ENCODE results near the gene IL12RB2. TPM values are rescaled to one million over a fixed set of nuclear protein-coding genes. Genes with fewer than 3 reads are reported as not detected.

IL12RB2 gene, protein sequence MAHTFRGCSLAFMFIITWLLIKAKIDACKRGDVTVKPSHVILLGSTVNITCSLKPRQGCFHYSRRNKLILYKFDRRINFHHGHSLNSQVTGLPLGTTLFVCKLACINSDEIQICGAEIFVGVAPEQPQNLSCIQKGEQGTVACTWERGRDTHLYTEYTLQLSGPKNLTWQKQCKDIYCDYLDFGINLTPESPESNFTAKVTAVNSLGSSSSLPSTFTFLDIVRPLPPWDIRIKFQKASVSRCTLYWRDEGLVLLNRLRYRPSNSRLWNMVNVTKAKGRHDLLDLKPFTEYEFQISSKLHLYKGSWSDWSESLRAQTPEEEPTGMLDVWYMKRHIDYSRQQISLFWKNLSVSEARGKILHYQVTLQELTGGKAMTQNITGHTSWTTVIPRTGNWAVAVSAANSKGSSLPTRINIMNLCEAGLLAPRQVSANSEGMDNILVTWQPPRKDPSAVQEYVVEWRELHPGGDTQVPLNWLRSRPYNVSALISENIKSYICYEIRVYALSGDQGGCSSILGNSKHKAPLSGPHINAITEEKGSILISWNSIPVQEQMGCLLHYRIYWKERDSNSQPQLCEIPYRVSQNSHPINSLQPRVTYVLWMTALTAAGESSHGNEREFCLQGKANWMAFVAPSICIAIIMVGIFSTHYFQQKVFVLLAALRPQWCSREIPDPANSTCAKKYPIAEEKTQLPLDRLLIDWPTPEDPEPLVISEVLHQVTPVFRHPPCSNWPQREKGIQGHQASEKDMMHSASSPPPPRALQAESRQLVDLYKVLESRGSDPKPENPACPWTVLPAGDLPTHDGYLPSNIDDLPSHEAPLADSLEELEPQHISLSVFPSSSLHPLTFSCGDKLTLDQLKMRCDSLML
- total RNA-seq, result 1 to 10 TPM; 1.3 to 3.3 TPM

DNA sequence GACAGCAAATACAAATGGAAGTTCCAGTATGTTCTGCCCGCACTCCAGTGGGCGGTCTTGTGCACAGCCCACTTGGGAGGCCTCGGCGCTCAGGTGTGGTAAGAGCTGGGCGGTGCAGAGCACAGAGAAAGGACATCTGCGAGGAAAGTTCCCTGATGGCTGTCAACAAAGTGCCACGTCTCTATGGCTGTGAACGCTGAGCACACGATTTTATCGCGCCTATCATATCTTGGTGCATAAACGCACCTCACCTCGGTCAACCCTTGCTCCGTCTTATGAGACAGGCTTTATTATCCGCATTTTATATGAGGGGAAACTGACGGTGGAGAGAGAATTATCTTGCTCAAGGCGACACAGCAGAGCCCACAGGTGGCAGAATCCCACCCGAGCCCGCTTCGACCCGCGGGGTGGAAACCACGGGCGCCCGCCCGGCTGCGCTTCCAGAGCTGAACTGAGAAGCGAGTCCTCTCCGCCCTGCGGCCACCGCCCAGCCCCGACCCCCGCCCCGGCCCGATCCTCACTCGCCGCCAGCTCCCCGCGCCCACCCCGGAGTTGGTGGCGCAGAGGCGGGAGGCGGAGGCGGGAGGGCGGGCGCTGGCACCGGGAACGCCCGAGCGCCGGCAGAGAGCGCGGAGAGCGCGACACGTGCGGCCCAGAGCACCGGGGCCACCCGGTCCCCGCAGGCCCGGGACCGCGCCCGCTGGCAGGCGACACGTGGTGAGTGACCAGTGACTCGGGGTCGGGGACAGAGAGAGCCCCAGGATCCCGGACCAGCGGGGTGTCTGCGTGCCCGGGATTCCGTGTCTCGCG, at the start of gene IL12RB2:
IL12RB2 (plus strand) TSS at position 623 of the 810 bp plus-strand sequence. CDS start 12,496 bp downstream, outside the sequence.
- no peaks in the 10 kb centered on the region for H3K27me3 ChIP-seq
- peak within 1 kb of the TSS; percentile 27 to 41 for H3K4me3 ChIP-seq
- peak within 1 kb of the TSS in 3 of 4 donors; percentile 38 to 60 (median 42) for H3K27ac ChIP-seq
- no peaks in the 10 kb centered on the region for H3K36me3 ChIP-seq (replicated peaks in 1 of 2; ENCODE audit: insufficient read depth in 1 of 2, low read depth in 2 of 2)
- intact Hi-C loops (cut with DNase I), result no loop called here
- peak in 2 of 3 donors; percentile 57 to 61 for TF ChIP-seq POLR2A (IDR thresholded peaks at IDR 0.05)
- TF ChIP-seq, protein P1, sequence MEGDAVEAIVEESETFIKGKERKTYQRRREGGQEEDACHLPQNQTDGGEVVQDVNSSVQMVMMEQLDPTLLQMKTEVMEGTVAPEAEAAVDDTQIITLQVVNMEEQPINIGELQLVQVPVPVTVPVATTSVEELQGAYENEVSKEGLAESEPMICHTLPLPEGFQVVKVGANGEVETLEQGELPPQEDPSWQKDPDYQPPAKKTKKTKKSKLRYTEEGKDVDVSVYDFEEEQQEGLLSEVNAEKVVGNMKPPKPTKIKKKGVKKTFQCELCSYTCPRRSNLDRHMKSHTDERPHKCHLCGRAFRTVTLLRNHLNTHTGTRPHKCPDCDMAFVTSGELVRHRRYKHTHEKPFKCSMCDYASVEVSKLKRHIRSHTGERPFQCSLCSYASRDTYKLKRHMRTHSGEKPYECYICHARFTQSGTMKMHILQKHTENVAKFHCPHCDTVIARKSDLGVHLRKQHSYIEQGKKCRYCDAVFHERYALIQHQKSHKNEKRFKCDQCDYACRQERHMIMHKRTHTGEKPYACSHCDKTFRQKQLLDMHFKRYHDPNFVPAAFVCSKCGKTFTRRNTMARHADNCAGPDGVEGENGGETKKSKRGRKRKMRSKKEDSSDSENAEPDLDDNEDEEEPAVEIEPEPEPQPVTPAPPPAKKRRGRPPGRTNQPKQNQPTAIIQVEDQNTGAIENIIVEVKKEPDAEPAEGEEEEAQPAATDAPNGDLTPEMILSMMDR (IDR thresholded peaks at IDR 0.05), result no peak
- DNase-seq (peak; percentile 39 to 65 (median 48)), ATAC-seq (peak; percentile 82)
- no peaks in the 10 kb centered on the region for H3K9me3 ChIP-seq
- peaks cover 7% of the 10 kb centered on the region for H3K4me1 ChIP-seq
- 3 to 5% methylated on average over 30 to 56 of the region's 75 CpGs for WGBS, 2 donors

DNA sequence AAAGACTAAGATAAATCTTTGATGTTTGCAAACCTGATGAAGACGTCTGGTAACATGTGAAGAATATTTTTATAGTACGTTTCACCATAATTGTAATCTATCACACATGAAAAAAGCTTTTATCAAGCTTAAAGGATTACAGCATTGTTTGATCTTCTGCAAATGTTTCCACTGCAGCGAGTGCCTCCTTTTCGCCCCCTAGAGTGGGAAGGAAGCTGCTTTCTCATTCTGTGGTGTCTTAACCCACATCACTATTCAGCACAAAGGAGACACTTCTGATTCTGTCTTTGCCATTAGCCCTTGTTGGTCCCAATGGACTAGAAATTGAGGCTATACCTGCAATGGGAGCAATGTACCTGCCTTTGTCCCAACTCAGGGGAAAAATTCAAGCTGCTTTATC, 46.0 kb upstream of the IL12RB2 start:
- ATAC-seq (no peak), DNase-seq (peak in 2 of 4 donors; percentile 5 to 23)
- TF ChIP-seq, protein P1 (IDR thresholded peaks at IDR 0.05), result peak in 2 of 7 experiments; percentile 4 to 19
- TF ChIP-seq POLR2A (IDR thresholded peaks at IDR 0.05), result no peak
- Histone ChIP-seq H3K4me3 (no peak overlapping the region), H3K27me3 (no peaks in the 10 kb centered on the region), H3K36me3 (replicated peaks in 1 of 2; ENCODE audit: insufficient read depth in 1 of 2, low read depth in 2 of 2) (no peaks in the 10 kb centered on the region), H3K27ac (no peak overlapping the region), H3K4me1 (no peaks in the 10 kb centered on the region), H3K9me3 (no peaks in the 10 kb centered on the region)
- WGBS, 2 donors, result 22 to 23% methylated on average over 4 of the region's 4 CpGs
- intact Hi-C loops (cut with DNase I), result no loop called here

DNA sequence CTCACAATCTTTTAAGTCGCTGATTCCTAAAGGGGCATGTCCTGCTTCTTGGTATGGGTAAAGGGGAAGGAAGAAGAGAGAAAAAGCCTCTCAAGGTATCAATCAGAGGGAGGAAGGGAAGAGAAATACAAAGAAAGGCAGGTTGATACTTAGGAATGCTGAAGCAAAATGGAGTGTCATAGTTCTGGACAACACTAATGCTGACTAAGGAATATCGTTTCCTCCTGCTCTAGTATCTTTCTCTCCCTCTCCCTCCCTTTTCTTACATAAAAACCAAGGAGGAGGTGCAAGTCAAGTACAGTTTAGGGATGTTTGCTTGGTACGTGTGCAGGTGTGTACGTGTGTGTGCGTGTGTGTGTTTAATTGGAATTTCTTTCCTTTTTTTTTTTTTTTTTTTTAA, 44.9 kb upstream of the IL12RB2 start:
- Histone ChIP-seq H3K4me3 (no peak overlapping the region), H3K9me3 (no peaks in the 10 kb centered on the region), H3K27me3 (no peaks in the 10 kb centered on the region), H3K27ac (no peak overlapping the region), H3K4me1 (no peaks in the 10 kb centered on the region), H3K36me3 (replicated peaks in 1 of 2; ENCODE audit: insufficient read depth in 1 of 2, low read depth in 2 of 2) (no peaks in the 10 kb centered on the region)
- DNase-seq (no peak), ATAC-seq (no peak)
- TF ChIP-seq POLR2A (IDR thresholded peaks at IDR 0.05), result no peak
- TF ChIP-seq, protein P1 (IDR thresholded peaks at IDR 0.05), result no peak
- 74 to 80% methylated on average over 5 of the region's 5 CpGs for WGBS, 2 donors
- intact Hi-C loops (cut with DNase I), result no loop called here

DNA sequence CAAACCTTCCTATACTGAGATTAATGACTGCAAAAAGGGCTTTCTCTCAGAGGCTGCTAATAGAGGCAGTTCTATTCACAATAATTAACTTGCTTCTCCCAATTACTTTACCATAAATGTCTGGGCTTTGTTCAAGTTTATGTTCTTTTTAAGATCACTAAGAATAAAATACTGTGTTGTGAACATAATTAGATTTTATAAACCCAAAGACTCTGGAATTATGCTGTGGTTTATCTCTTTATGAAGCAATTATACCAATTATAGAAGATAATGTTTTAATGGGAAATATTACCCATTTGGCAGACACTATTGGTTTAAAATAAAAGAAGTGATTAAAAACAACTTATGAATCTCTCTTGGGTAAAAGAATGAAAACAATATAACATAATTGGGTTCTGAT, 43.5 kb upstream of the IL12RB2 start:
- TF ChIP-seq, protein P1 (IDR thresholded peaks at IDR 0.05), result no peak
- TF ChIP-seq POLR2A (IDR thresholded peaks at IDR 0.05), result no peak
- no peak for ATAC-seq
- Histone ChIP-seq H3K27ac (no peak overlapping the region), H3K4me3 (no peak overlapping the region), H3K4me1 (no peaks in the 10 kb centered on the region), H3K36me3 (replicated peaks in 1 of 2; ENCODE audit: insufficient read depth in 1 of 2, low read depth in 2 of 2) (no peaks in the 10 kb centered on the region), H3K9me3 (no peaks in the 10 kb centered on the region), H3K27me3 (no peaks in the 10 kb centered on the region)
- no peak for DNase-seq
- intact Hi-C loops (cut with DNase I), result no loop called here

All from body of pancreas (tissue), 4 donors.